ENCODE data around the gene FAAP100.

Gene FAAP100

GRCh38 chr17:81511804-81512561, 40.2 kb downstream of the FAAP100 start:
- peak; percentile 49 for DNase-seq (ENCODE audit: low read depth)

GRCh38 chr17:81511554-81511803, 40.7 kb downstream of the FAAP100 start:
- DNase-seq (ENCODE audit: low read depth), result no peak

- DNase-seq (ENCODE audit: low read depth), result peak; percentile 60
Observed at GRCh38 chr17:81510785-81511553, 41.2 kb downstream of the FAAP100 start.

- no peak for DNase-seq (ENCODE audit: low read depth)
Observed at GRCh38 chr17:81509972-81510784, 42.0 kb downstream of the FAAP100 start.

GRCh38 chr17:81509207-81509971, 42.8 kb downstream of the FAAP100 start:
- no peak for DNase-seq (ENCODE audit: low read depth)

- peak; percentile 67 for DNase-seq (ENCODE audit: low read depth)
Observed at GRCh38 chr17:81508639-81509206, 43.4 kb downstream of the FAAP100 start.

- no peak for DNase-seq (ENCODE audit: low read depth)
Observed at GRCh38 chr17:81503619-81504018, 48.5 kb downstream of the FAAP100 start.

- peak; percentile 34 for DNase-seq (ENCODE audit: low read depth)
Observed at GRCh38 chr17:81502471-81503017, 49.6 kb downstream of the FAAP100 start.

- DNase-seq (ENCODE audit: low read depth), result peak; percentile 67
Observed at GRCh38 chr17:81500047-81500446, 52.1 kb downstream of the FAAP100 start.

GRCh38 chr17:81499601-81499970, 52.6 kb downstream of the FAAP100 start:
- no peak for DNase-seq (ENCODE audit: low read depth)

GRCh38 chr17:81498953-81499600, 53.1 kb downstream of the FAAP100 start:
- DNase-seq (ENCODE audit: low read depth), result no peak

- DNase-seq (ENCODE audit: low read depth), result no peak
Observed at GRCh38 chr17:81494626-81495377, 57.4 kb downstream of the FAAP100 start.

GRCh38 chr17:81493198-81494038, 58.7 kb downstream of the FAAP100 start:
- DNase-seq (ENCODE audit: low read depth), result no peak

- no peak for DNase-seq (ENCODE audit: low read depth)
Observed at GRCh38 chr17:81492706-81493105, 59.4 kb downstream of the FAAP100 start.

- no peak for DNase-seq (ENCODE audit: low read depth)
Observed at GRCh38 chr17:81492202-81492601, 60.0 kb downstream of the FAAP100 start.

GRCh38 chr17:81491761-81492160, 60.4 kb downstream of the FAAP100 start:
- no peak for DNase-seq (ENCODE audit: low read depth)

GRCh38 chr17:81491181-81491581, 61.0 kb downstream of the FAAP100 start:
- DNase-seq (ENCODE audit: low read depth), result no peak

- DNase-seq (ENCODE audit: low read depth), result no peak
Observed at GRCh38 chr17:81489998-81490992, 61.9 kb downstream of the FAAP100 start.
